HepG2 (cell line): ENCODE results near the gene FAF1.

Experiments used
- ATF3 ChIP-seq: sonication (generic); formaldehyde crosslinking; IDR thresholded peaks from 2 replicates; pipeline ENCODE4 v1.4.0; 2020; ENCODE audit warnings: missing genetic modification reagents
- BCL3 ChIP-seq: sonication (generic); formaldehyde crosslinking; IDR thresholded peaks from 2 replicates; pipeline ENCODE4 v1.5.1; 2020; ENCODE audit warnings: mild to moderate bottlenecking, missing genetic modification reagents, moderate library complexity
- CTCF ChIP-seq: sonication (generic); formaldehyde crosslinking; IDR thresholded peaks from 2 replicates; pipeline ENCODE4 v1.5.0; 2020; ENCODE audit warnings: mild to moderate bottlenecking, missing genetic modification reagents, moderate library complexity
- IRF9 ChIP-seq: sonication (generic); formaldehyde crosslinking; IDR thresholded peaks from 2 replicates; pipeline ENCODE4 v1.8.0; 2022; ENCODE audit warnings: missing genetic modification reagents, mild to moderate bottlenecking, borderline replicate concordance
- MYNN ChIP-seq: sonication (generic); formaldehyde crosslinking; IDR thresholded peaks from 2 replicates; pipeline ENCODE4 v1.4.0; 2020; ENCODE audit warnings: mild to moderate bottlenecking, low read depth, missing genetic modification reagents
- REXO4 ChIP-seq: sonication (generic); formaldehyde crosslinking; IDR thresholded peaks from 2 replicates; pipeline ENCODE4 v1.8.0; 2022; ENCODE audit warnings: missing genetic modification reagents, mild to moderate bottlenecking, borderline replicate concordance
- ZNF124 ChIP-seq: sonication (generic); formaldehyde crosslinking; IDR thresholded peaks from 2 replicates; pipeline ENCODE4 v1.4.0; 2020; ENCODE audit warnings: missing genetic modification reagents
- ZNF713 ChIP-seq: sonication (generic); formaldehyde crosslinking; IDR thresholded peaks from 2 replicates; pipeline ENCODE4 v1.4.0; 2020; ENCODE audit warnings: mild to moderate bottlenecking, missing genetic modification reagents
- TF ChIP-seq, protein P1 (sequence below): sonication (generic); formaldehyde crosslinking; IDR thresholded peaks from 2 replicates; pipeline ENCODE4 v1.4.0; 2020; ENCODE audit warnings: missing genetic modification reagents, borderline replicate concordance
- TF ChIP-seq, protein P2 (sequence below): sonication (generic); formaldehyde crosslinking; IDR thresholded peaks from 2 replicates; pipeline ENCODE4 v1.4.0; 2020; ENCODE audit warnings: missing genetic modification reagents

- TF ChIP-seq ZNF713 (CRISPR knock-in tag) = no peak
- no peak for TF ChIP-seq CTCF (CRISPR knock-in tag)
- TF ChIP-seq BCL3 (CRISPR knock-in tag) = no peak
- TF ChIP-seq, protein P1, sequence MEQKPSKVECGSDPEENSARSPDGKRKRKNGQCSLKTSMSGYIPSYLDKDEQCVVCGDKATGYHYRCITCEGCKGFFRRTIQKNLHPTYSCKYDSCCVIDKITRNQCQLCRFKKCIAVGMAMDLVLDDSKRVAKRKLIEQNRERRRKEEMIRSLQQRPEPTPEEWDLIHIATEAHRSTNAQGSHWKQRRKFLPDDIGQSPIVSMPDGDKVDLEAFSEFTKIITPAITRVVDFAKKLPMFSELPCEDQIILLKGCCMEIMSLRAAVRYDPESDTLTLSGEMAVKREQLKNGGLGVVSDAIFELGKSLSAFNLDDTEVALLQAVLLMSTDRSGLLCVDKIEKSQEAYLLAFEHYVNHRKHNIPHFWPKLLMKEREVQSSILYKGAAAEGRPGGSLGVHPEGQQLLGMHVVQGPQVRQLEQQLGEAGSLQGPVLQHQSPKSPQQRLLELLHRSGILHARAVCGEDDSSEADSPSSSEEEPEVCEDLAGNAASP (CRISPR knock-in tag) = no peak
- no peak for TF ChIP-seq ATF3 (CRISPR knock-in tag)
- TF ChIP-seq ZNF124 (CRISPR knock-in tag) = no peak
- no peak for TF ChIP-seq IRF9
- TF ChIP-seq MYNN = no peak
- TF ChIP-seq REXO4 (CRISPR knock-in tag) = no peak
- TF ChIP-seq, protein P2, sequence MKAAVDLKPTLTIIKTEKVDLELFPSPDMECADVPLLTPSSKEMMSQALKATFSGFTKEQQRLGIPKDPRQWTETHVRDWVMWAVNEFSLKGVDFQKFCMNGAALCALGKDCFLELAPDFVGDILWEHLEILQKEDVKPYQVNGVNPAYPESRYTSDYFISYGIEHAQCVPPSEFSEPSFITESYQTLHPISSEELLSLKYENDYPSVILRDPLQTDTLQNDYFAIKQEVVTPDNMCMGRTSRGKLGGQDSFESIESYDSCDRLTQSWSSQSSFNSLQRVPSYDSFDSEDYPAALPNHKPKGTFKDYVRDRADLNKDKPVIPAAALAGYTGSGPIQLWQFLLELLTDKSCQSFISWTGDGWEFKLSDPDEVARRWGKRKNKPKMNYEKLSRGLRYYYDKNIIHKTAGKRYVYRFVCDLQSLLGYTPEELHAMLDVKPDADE (CRISPR knock-in tag) = no peak
Observed at GRCh38 chr1:50414853-50415234, 545.2 kb downstream of the FAF1 start.
